ENCODE data around the gene MDK.

GRCh38 chr11:46414879-46415278 is 33.4 kb downstream of the MDK start:
- TF ChIP-seq GATA3 (IDR thresholded peaks at IDR 0.05; ENCODE audit: low read depth, low read length) (no peak), GATA2 (IDR thresholded peaks at IDR 0.05; ENCODE audit: low read depth, low read length) (no peak)

All from SH-SY5Y (cell line).